B cell (primary cell): ENCODE data around the gene LACTB. TPM values are rescaled to one million over a fixed set of nuclear protein-coding genes. Genes with fewer than 3 reads are reported as not detected.

ENCODE experiments used
- ATAC-seq: fragments of 200-7000 bp; cut with Tn5 transposase; one replicate; pipeline ENCODE4 v1.10.0; 2021; ENCODE audit warnings: low read depth, mild to moderate bottlenecking, moderate number of reproducible peaks, moderate library complexity
- CTCF ChIA-PET: fragments of 350-600 bp; sonication (Branson Sonifier 250); formaldehyde crosslinking; loops from one replicate; lab custom pipeline; 2021; ENCODE audit warnings: antibody characterized with exemption, inconsistent platforms; lab: Charles Lee
- POLR2A ChIA-PET: fragments of 350-600 bp; sonication (Branson Sonifier 250); formaldehyde crosslinking; loops from one replicate; lab custom pipeline; 2021; ENCODE audit warnings: antibody characterized with exemption; lab: Charles Lee
- DNase-seq: peaks from one replicate; pipeline ENCODE4 v3.0.0; 2013
- H2AFZ ChIP-seq: 2 replicates; pipeline ENCODE4 v1.6.1; 2012; ENCODE audit warnings: mild to moderate bottlenecking, low read depth, low read length; ENCODE audit not compliant: insufficient read depth, poor library complexity, severe bottlenecking
- H3K27ac ChIP-seq, 2 donors: 1 replicate in 1 of 2; 2 replicates in 1 of 2; pipeline ENCODE4 v1.5.1; 2012 to 2013; ENCODE audit warnings: low read length in 2 of 2, mild to moderate bottlenecking in 2 of 2, moderate library complexity in 1 of 2
- H3K27me3 ChIP-seq, 4 experiments: fragments of 200-600 bp in 1 of 4; sonication (generic) in 1 of 4; replicated peaks in 1 of 4; 1 replicate in 2 of 4; 2 replicates in 2 of 4; pipeline versions ENCODE4 v1.6.1 to v1.7.0; 2013 to 2016; ENCODE audit warnings: low read length in 3 of 4, mild to moderate bottlenecking in 2 of 4, mixed read lengths in 1 of 4, moderate library complexity in 1 of 4; ENCODE audit not compliant: insufficient read depth in 4 of 4, control insufficient read depth in 3 of 4; ENCODE audit errors: control extremely low read depth in 1 of 4
- H3K36me3 ChIP-seq, 2 experiments: replicated peaks in 1 of 2; 1 replicate in 1 of 2; 2 replicates in 1 of 2; pipeline versions ENCODE4 v1.6.1 to v1.7.1; 2013; ENCODE audit warnings: low read length in 1 of 2; ENCODE audit not compliant: insufficient read depth in 2 of 2, control insufficient read depth in 1 of 2; ENCODE audit errors: control extremely low read depth in 1 of 2, extremely low read depth in 1 of 2
- H3K4me1 ChIP-seq, 2 donors: fragments of 200-600 bp in 1 of 2; sonication (generic) in 1 of 2; 1 replicate in 1 of 2; 2 replicates in 1 of 2; pipeline versions ENCODE4 v1.5.1 to v1.6.1; 2013 to 2017; ENCODE audit warnings: low read length in 2 of 2; ENCODE audit not compliant: control insufficient read depth in 2 of 2, insufficient read depth in 2 of 2
- H3K4me2 ChIP-seq: replicated peaks from 2 replicates; pipeline ENCODE3; 2012; ENCODE audit warnings: mild to moderate bottlenecking, low read depth, low read length; ENCODE audit not compliant: poor library complexity, severe bottlenecking
- H3K4me3 ChIP-seq, 5 experiments: fragments of 200-600 bp in 1 of 5; sonication (generic) in 1 of 5; 1 replicate in 3 of 5; 2 replicates in 2 of 5; pipeline versions ENCODE4 v1.5.1 to v1.7.0; 2011 to 2016; ENCODE audit warnings: low read length in 4 of 5, mild to moderate bottlenecking in 4 of 5, low read depth in 2 of 5, control low read depth in 1 of 5, moderate library complexity in 1 of 5; ENCODE audit not compliant: insufficient read depth in 1 of 5; ENCODE audit errors: control extremely low read depth in 1 of 5, extremely low read depth in 1 of 5
- H3K79me2 ChIP-seq: fragments of 200-600 bp; sonication (generic); one replicate; pipeline ENCODE4 v1.6.0; 2016; ENCODE audit warnings: low read length; ENCODE audit not compliant: control insufficient read depth, insufficient read depth
- H3K9ac ChIP-seq: fragments of 200-600 bp; sonication (generic); 2 replicates; pipeline ENCODE4 v1.6.1; 2017; ENCODE audit warnings: mild to moderate bottlenecking, low read length, moderate library complexity
- H3K9me3 ChIP-seq, 3 donors: one replicate each; pipeline versions ENCODE4 v1.6.1 to v1.7.1; 2013; ENCODE audit warnings: low read length in 2 of 3; ENCODE audit not compliant: control insufficient read depth in 2 of 3, insufficient read depth in 1 of 3; ENCODE audit errors: control extremely low read depth in 1 of 3
- H4K20me1 ChIP-seq: 2 replicates; pipeline ENCODE4 v1.6.0; 2012; ENCODE audit warnings: mild to moderate bottlenecking, low read length; ENCODE audit not compliant: insufficient read depth, control insufficient read depth, poor library complexity, severe bottlenecking
- H3K27ac Mint-ChIP-seq: one replicate; pipeline ENCODE4 v1.8.0; 2021; ENCODE audit warnings: mixed read lengths
- H3K27me3 Mint-ChIP-seq: one replicate; pipeline ENCODE4 v1.8.0; 2021; ENCODE audit warnings: mixed read lengths
- H3K4me1 Mint-ChIP-seq: one replicate; pipeline ENCODE4 v1.8.0; 2021; ENCODE audit warnings: mixed read lengths
- H3K4me3 Mint-ChIP-seq: one replicate; pipeline ENCODE4 v1.8.0; 2021; ENCODE audit warnings: mixed read lengths
- H3K9me3 Mint-ChIP-seq: one replicate; pipeline ENCODE4 v1.8.0; 2022; ENCODE audit warnings: mixed read lengths; ENCODE audit not compliant: insufficient read depth
- EZH2 ChIP-seq: IDR thresholded peaks from 2 replicates; pipeline ENCODE4 v1.6.1; 2012; ENCODE audit warnings: borderline replicate concordance, low read depth, mild to moderate bottlenecking, moderate library complexity, low read length; ENCODE audit not compliant: insufficient read depth, poor library complexity, severe bottlenecking
- WGBS: methylation state at CpG from one replicate; pipeline ENCODE4 v1.1.5; 2013; ENCODE audit warnings: missing lambda C conversion rate; ENCODE audit not compliant: insufficient coverage; 5-methylcytosine and 5-hydroxymethylcytosine counted together
- intact Hi-C: fragments of 100-400 bp; cut with micrococcal nuclease; formaldehyde crosslinking; loops from one replicate; pipeline ENCODE4 v1.10.0; 2022
- polyA plus RNA-seq: library from polyadenylated mRNA; depleted of rRNA; stranded (reverse); fragments of >200 nt; gene quantifications from 2 replicates; pipeline ENCODE4 v1.2.3, GENCODE V29; 2012
- total RNA-seq, 2 donors: library from RNA; stranded (reverse); fragments of 120-200 nt in 1 of 2; gene quantifications; 1 replicate in 1 of 2; 2 replicates in 1 of 2; pipeline versions ENCODE4 v1.2.3 to v1.2.4, GENCODE V29; 2013 to 2022
- TF ChIP-seq, protein P1 (sequence below): fragments of 200-600 bp; IDR thresholded peaks from one replicate; pipeline ENCODE4 v1.8.0; 2022; ENCODE audit warnings: antibody characterized with exemption, mild to moderate bottlenecking

The LACTB gene
- total and polyA plus RNA-seq, 2 donors (not counting 1 experiment from before 2014, with no cell fraction given) = 5.0 to 20.0 TPM

DNA sequence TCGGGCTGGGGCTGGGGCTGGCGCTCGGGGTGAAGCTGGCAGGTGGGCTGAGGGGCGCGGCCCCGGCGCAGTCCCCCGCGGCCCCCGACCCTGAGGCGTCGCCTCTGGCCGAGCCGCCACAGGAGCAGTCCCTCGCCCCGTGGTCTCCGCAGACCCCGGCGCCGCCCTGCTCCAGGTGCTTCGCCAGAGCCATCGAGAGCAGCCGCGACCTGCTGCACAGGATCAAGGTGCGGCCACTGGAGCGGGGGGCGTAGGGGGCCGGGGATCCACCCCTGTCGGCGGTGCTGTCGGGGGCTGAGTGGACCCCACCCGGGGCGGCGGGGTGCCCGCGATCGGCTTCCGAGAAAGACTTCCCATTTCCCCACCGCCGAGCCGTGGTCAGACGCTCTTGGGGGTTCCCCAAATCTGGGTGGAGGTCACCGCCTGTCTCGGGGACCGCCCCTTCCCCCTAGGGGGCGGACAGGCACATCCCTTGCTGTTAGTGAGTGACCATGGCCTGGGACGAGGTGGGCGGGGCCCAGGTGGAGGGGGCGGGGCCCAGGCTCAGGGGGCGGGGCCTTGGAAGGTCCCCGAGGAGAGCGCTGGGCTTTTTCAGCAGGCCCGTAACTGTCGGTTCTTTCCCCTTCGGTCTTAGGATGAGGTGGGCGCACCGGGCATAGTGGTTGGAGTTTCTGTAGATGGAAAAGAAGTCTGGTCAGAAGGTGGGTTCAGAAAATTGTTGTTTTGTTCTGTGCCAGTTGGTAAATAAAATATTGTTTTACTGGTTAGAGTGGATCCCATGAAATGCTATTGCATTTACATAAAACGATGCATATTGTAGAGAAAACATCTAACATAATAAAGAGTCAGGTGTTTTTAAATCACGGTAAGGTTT, 578 bp downstream of the LACTB start:
- H2AFZ ChIP-seq = peak overlapping the region; percentile 86
- CTCF ChIA-PET = no interaction called here
- peak overlapping the region; percentile 86 for H3K4me3 Mint-ChIP-seq

More for the DNA sequence above, 578 bp downstream of the LACTB start:
- Mint-ChIP-seq H3K27me3 (no peaks in the 10 kb centered on the region), H3K9me3 (peaks cover 3% of the 10 kb centered on the region), H3K27ac (peak overlapping the region; percentile 93), H3K4me1 (peaks cover 14% of the 10 kb centered on the region)
- DNase-seq = peak; percentile 87
- peak overlapping the region; percentile 66 to 95 (median 88) for H3K4me3 ChIP-seq
- POLR2A ChIA-PET = no interaction called here
- WGBS = under 1% methylated on average over 56 of the region's 59 CpGs
- intact Hi-C loops = loop anchor here (1.0 to 10.0 kb wide), 5 partner anchors 35 to 1263 kb away; partner anchors contain the start of genes APH1B, PCLAF, RPS27L and TRIP4
- H3K36me3 ChIP-seq = peaks cover 3 to 11% of the 10 kb centered on the region in 2 experiments
- TF ChIP-seq, protein P1, sequence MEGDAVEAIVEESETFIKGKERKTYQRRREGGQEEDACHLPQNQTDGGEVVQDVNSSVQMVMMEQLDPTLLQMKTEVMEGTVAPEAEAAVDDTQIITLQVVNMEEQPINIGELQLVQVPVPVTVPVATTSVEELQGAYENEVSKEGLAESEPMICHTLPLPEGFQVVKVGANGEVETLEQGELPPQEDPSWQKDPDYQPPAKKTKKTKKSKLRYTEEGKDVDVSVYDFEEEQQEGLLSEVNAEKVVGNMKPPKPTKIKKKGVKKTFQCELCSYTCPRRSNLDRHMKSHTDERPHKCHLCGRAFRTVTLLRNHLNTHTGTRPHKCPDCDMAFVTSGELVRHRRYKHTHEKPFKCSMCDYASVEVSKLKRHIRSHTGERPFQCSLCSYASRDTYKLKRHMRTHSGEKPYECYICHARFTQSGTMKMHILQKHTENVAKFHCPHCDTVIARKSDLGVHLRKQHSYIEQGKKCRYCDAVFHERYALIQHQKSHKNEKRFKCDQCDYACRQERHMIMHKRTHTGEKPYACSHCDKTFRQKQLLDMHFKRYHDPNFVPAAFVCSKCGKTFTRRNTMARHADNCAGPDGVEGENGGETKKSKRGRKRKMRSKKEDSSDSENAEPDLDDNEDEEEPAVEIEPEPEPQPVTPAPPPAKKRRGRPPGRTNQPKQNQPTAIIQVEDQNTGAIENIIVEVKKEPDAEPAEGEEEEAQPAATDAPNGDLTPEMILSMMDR = peak; percentile 12
- no peak for TF ChIP-seq EZH2
- H3K9me3 ChIP-seq = peaks cover 1 to 22% (median 13%) of the 10 kb centered on the region in 3 donors
- H3K4me1 ChIP-seq = peaks cover 6 to 9% of the 10 kb centered on the region in 2 donors
- H3K27me3 ChIP-seq = no peaks in the 10 kb centered on the region
- H3K9ac ChIP-seq = peak overlapping the region; percentile 88
- peak overlapping the region; percentile 71 to 85 for H3K27ac ChIP-seq
- H3K4me2 ChIP-seq = peak overlapping the region; percentile 94
- peak; percentile 87 for ATAC-seq
- no peaks in the 10 kb centered on the region for H4K20me1 ChIP-seq
- peaks cover 6% of the 10 kb centered on the region for H3K79me2 ChIP-seq
